GM12873 (cell line): ENCODE results near the gene COP1.

ENCODE experiments used
- CTCF ChIP-seq: IDR thresholded peaks from 2 replicates; pipeline ENCODE4 v1.5.1; 2012; ENCODE audit warnings: low read depth, mild to moderate bottlenecking, moderate library complexity, low read length, control low read depth; ENCODE audit not compliant: insufficient read depth; ENCODE audit errors: missing control alignments

Gene COP1

GRCh38 chr1:175984813-175985212 is 222.3 kb downstream of the COP1 start:
- TF ChIP-seq CTCF = no peak

GRCh38 chr1:175984057-175984812 is 222.9 kb downstream of the COP1 start:
- no peak for TF ChIP-seq CTCF

- no peak for TF ChIP-seq CTCF
Observed at GRCh38 chr1:175981128-175981527, 226.0 kb downstream of the COP1 start.

- no peak for TF ChIP-seq CTCF
Observed at GRCh38 chr1:175978926-175979325, 228.2 kb downstream of the COP1 start.

GRCh38 chr1:175978476-175978875 is 228.6 kb downstream of the COP1 start:
- no peak for TF ChIP-seq CTCF

GRCh38 chr1:175976865-175977642 is 230.0 kb downstream of the COP1 start:
- no peak for TF ChIP-seq CTCF

- no peak for TF ChIP-seq CTCF
Observed at GRCh38 chr1:175969231-175969630, 237.9 kb downstream of the COP1 start.
